Measurements from ENCODE around the gene TRPV4. TPM values are rescaled to one million over a fixed set of nuclear protein-coding genes. Genes with fewer than 3 reads are reported as not detected.

TRPV4 gene
- total and polyA plus RNA-seq, 2 donors from 2014 or later, result 6.0 to 24.5 TPM

- Histone ChIP-seq H3K4me3 (ENCODE audit: low read length in 3 of 3) (no peak overlapping the region), H3K27me3 (ENCODE audit: control insufficient read depth, insufficient read depth, low read length) (no peaks in the 10 kb centered on the region), H3K9me3 (ENCODE audit: control insufficient read depth in 2 of 3, insufficient read depth in 1 of 3, low read length in 3 of 3) (no peaks in the 10 kb centered on the region), H3K27ac (ENCODE audit: low read depth in 2 of 2, low read length in 2 of 2) (no peak overlapping the region), H3K9ac (ENCODE audit: low read length in 3 of 3) (no peak overlapping the region), H3K36me3 (ENCODE audit: control insufficient read depth in 2 of 3, insufficient read depth in 3 of 3, low read length in 3 of 3) (no peaks in the 10 kb centered on the region), H3K4me1 (ENCODE audit: control insufficient read depth in 2 of 3, insufficient read depth in 2 of 3, low read depth in 1 of 3, low read length in 3 of 3) (peaks cover 0 to 24% (median 16%) of the 10 kb centered on the region in 3 donors)
- TF ChIP-seq, protein P1, sequence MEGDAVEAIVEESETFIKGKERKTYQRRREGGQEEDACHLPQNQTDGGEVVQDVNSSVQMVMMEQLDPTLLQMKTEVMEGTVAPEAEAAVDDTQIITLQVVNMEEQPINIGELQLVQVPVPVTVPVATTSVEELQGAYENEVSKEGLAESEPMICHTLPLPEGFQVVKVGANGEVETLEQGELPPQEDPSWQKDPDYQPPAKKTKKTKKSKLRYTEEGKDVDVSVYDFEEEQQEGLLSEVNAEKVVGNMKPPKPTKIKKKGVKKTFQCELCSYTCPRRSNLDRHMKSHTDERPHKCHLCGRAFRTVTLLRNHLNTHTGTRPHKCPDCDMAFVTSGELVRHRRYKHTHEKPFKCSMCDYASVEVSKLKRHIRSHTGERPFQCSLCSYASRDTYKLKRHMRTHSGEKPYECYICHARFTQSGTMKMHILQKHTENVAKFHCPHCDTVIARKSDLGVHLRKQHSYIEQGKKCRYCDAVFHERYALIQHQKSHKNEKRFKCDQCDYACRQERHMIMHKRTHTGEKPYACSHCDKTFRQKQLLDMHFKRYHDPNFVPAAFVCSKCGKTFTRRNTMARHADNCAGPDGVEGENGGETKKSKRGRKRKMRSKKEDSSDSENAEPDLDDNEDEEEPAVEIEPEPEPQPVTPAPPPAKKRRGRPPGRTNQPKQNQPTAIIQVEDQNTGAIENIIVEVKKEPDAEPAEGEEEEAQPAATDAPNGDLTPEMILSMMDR (IDR thresholded peaks at IDR 0.05; ENCODE audit: borderline replicate concordance, extremely low read depth, insufficient read depth), result no peak
- intact Hi-C loops (cut with DNase I), result no loop called here
- no peak for FAIRE-seq
- no peak for DNase-seq
These were observed 8.5 kb downstream of the TRPV4 start for GRCh38 chr12:109824731-109825130.

GRCh38 chr12:109822951-109823411, 10.2 kb downstream of the TRPV4 start:
- H3K9ac ChIP-seq (ENCODE audit: low read length in 3 of 3), result no peak overlapping the region
- DNase-seq (peak in 1 of 5 donors; percentile 85), FAIRE-seq (no peak)
- no peaks in the 10 kb centered on the region for H3K27me3 ChIP-seq (ENCODE audit: control insufficient read depth, insufficient read depth, low read length)
- TF ChIP-seq, protein P1 (IDR thresholded peaks at IDR 0.05; ENCODE audit: borderline replicate concordance, extremely low read depth, insufficient read depth), result no peak
- H3K36me3 ChIP-seq (ENCODE audit: control insufficient read depth in 2 of 3, insufficient read depth in 3 of 3, low read length in 3 of 3), result no peaks in the 10 kb centered on the region
- intact Hi-C loops (cut with DNase I), result no loop called here
- H3K4me3 ChIP-seq (ENCODE audit: low read length in 3 of 3), result no peak overlapping the region
- no peaks in the 10 kb centered on the region for H3K9me3 ChIP-seq (ENCODE audit: control insufficient read depth in 2 of 3, insufficient read depth in 1 of 3, low read length in 3 of 3)
- H3K4me1 ChIP-seq (ENCODE audit: control insufficient read depth in 2 of 3, insufficient read depth in 2 of 3, low read depth in 1 of 3, low read length in 3 of 3), result peaks cover 0 to 19% (median 11%) of the 10 kb centered on the region in 3 donors
- H3K27ac ChIP-seq (ENCODE audit: low read depth in 2 of 2, low read length in 2 of 2), result peak overlapping the region; percentile 57 to 78

- Histone ChIP-seq H3K9ac (ENCODE audit: low read length in 3 of 3) (no peak overlapping the region), H3K27ac (ENCODE audit: low read depth in 2 of 2, low read length in 2 of 2) (peak overlapping the region; percentile 57 to 78), H3K9me3 (ENCODE audit: control insufficient read depth in 2 of 3, insufficient read depth in 1 of 3, low read length in 3 of 3) (no peaks in the 10 kb centered on the region), H3K4me1 (ENCODE audit: control insufficient read depth in 2 of 3, insufficient read depth in 2 of 3, low read depth in 1 of 3, low read length in 3 of 3) (peaks cover 0 to 16% (median 11%) of the 10 kb centered on the region in 3 donors), H3K36me3 (ENCODE audit: control insufficient read depth in 2 of 3, insufficient read depth in 3 of 3, low read length in 3 of 3) (no peaks in the 10 kb centered on the region), H3K27me3 (ENCODE audit: control insufficient read depth, insufficient read depth, low read length) (no peaks in the 10 kb centered on the region), H3K4me3 (ENCODE audit: low read length in 3 of 3) (no peak overlapping the region)
- TF ChIP-seq, protein P1 (IDR thresholded peaks at IDR 0.05; ENCODE audit: borderline replicate concordance, extremely low read depth, insufficient read depth), result no peak
- intact Hi-C loops (cut with DNase I), result no loop called here
- FAIRE-seq (no peak), DNase-seq (no peak)
These were observed 10.8 kb downstream of the TRPV4 start for GRCh38 chr12:109822416-109822815.

- Histone ChIP-seq H3K9me3 (ENCODE audit: control insufficient read depth in 2 of 3, insufficient read depth in 1 of 3, low read length in 3 of 3) (no peaks in the 10 kb centered on the region), H3K27me3 (ENCODE audit: control insufficient read depth, insufficient read depth, low read length) (no peaks in the 10 kb centered on the region), H3K4me1 (ENCODE audit: control insufficient read depth in 2 of 3, insufficient read depth in 2 of 3, low read depth in 1 of 3, low read length in 3 of 3) (peaks cover 0 to 16% (median 11%) of the 10 kb centered on the region in 3 donors), H3K36me3 (ENCODE audit: control insufficient read depth in 2 of 3, insufficient read depth in 3 of 3, low read length in 3 of 3) (no peaks in the 10 kb centered on the region), H3K4me3 (ENCODE audit: low read length in 3 of 3) (no peak overlapping the region), H3K9ac (ENCODE audit: low read length in 3 of 3) (no peak overlapping the region), H3K27ac (ENCODE audit: low read depth in 2 of 2, low read length in 2 of 2) (peak overlapping the region in 1 of 2 donors; percentile 57)
- intact Hi-C loops (cut with DNase I), result no loop called here
- TF ChIP-seq, protein P1 (IDR thresholded peaks at IDR 0.05; ENCODE audit: borderline replicate concordance, extremely low read depth, insufficient read depth), result no peak
- DNase-seq (no peak), FAIRE-seq (no peak)
These were observed 11.2 kb downstream of the TRPV4 start for GRCh38 chr12:109821968-109822367.

All from kidney (tissue), 14 donors.